ENCODE data around the gene LAD1.
A peak's percentile ranks its signal among the peaks of the same experiment; 100 is the strongest.

LAD1 gene

DNA sequence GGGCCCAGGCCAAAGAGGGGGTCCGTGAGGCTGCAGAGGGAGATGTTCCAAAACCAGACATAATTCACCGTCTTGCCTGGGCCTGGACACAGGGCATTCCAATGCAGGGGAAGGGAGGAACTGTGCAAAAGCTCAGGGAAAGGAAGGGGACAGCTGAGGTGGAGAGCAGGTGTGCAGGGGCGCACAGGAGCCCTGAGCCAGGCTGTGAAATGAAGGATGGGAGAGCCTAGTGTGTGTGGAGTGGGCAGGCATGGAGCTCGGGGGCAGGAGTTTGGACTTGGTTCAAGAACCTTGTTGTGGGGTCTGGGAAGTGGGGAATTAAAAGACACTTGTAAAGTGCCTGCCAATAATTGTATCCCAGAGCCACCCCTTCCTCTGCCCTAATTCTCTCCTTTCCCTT, 20.1 kb upstream of the LAD1 start:
- DNase-seq (ENCODE audit: low read depth), result no peak
- H3K4me3 ChIP-seq (ENCODE audit: low read length), result no peak overlapping the region
- TF ChIP-seq, protein P1, sequence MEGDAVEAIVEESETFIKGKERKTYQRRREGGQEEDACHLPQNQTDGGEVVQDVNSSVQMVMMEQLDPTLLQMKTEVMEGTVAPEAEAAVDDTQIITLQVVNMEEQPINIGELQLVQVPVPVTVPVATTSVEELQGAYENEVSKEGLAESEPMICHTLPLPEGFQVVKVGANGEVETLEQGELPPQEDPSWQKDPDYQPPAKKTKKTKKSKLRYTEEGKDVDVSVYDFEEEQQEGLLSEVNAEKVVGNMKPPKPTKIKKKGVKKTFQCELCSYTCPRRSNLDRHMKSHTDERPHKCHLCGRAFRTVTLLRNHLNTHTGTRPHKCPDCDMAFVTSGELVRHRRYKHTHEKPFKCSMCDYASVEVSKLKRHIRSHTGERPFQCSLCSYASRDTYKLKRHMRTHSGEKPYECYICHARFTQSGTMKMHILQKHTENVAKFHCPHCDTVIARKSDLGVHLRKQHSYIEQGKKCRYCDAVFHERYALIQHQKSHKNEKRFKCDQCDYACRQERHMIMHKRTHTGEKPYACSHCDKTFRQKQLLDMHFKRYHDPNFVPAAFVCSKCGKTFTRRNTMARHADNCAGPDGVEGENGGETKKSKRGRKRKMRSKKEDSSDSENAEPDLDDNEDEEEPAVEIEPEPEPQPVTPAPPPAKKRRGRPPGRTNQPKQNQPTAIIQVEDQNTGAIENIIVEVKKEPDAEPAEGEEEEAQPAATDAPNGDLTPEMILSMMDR (conservative IDR thresholded peaks at IDR 0.05; ENCODE audit: low read length), result no peak

DNA sequence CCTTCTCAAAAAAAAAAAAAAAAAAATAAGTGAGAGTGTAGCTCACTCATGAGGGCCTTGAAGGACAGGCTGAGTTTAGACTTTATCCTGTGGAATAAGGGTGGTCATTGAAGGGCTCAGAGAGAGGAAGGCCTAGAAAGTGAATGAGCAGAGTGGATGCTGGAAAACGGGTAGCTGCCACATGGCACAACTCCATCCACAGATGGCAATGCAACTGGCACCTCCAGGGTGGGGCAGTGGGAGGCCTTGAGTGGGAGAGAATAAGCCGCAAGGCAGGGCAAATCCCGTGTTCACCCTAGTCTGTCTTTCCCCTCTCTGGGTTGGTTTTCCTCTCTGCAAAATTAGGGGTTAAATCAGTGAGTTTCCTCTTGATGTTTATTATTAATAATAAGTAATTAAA, 19.3 kb upstream of the LAD1 start:
- no peak overlapping the region for H3K4me3 ChIP-seq (ENCODE audit: low read length)
- TF ChIP-seq, protein P1 (conservative IDR thresholded peaks at IDR 0.05; ENCODE audit: low read length), result no peak
- no peak for DNase-seq (ENCODE audit: low read depth)

DNA sequence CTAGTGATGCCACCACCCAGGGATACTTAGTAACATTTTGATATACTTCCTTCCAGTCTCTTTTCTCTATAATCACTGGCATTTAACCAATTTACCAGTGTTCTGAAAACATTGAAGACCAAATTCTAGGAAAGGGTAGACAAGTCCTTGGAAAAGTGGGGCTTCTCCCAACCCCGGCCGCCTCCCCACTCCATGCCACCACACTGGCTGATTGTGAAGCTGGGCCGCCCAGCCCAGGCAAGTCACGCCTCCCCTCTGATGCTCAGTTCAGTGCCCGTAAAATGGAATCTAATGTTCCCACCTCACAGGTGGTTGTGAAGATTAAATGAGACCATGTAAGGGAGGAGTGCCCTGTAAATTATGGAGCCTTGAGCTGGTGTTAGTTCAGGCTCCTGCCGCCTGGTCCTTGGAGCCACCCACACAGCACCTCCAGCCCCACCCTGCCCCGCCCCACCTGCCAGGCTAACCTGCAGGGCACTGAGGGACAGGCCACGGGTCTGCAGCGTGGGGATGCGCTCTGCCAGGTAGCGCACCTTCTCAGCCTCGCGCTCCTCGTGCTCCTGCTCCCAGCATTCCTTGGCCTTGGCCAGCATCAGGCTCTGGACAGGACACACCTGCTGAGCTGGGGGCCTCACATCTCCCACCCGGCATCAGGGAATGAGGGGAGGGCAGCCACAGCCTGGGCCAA, 15.1 kb upstream of the LAD1 start:
- H3K4me3 ChIP-seq (ENCODE audit: low read length), result no peak overlapping the region
- TF ChIP-seq, protein P1 (conservative IDR thresholded peaks at IDR 0.05; ENCODE audit: low read length), result no peak
- DNase-seq (ENCODE audit: low read depth), result no peak

DNA sequence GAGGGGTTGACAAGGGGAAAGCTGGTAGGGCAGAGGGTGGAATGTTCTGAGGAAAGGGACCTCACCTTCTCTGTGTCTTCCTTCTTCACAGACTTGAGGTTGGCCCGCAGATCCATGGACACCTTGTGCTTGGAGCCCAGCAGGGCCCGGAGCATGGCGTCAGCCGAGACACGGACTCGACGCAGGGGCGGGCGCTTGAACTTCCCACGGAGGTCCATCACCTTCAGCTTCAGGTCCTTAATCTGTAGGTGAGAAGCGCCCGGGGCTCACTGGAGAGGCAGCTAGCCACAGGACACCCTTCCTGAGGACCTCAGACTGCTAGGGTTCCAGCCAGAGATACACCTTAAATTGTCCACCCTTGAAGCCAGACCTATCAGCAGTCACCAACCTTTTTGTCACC, 12.2 kb upstream of the LAD1 start:
- DNase-seq (ENCODE audit: low read depth), result no peak
- H3K4me3 ChIP-seq (ENCODE audit: low read length), result no peak overlapping the region
- TF ChIP-seq, protein P1 (conservative IDR thresholded peaks at IDR 0.05; ENCODE audit: low read length), result no peak

DNA sequence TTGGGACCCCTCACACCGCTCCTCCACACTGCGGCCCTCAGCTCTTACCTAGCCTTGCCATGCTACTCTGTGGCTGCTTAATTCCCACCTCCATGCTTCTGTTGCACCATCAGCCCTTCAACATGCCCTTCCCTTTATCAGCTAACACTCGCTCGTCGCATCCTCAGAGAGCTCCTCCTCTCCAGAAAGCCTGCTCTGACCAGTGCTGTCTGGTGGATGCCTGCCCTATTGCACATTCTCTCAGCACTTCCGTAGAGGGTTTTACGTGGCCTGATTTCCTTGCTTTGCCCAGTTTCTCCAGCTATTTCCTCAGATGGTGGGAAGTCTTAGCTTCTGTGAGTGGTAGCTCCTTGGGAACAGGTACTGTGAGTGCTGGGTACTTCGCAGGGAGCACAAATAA, 10.3 kb upstream of the LAD1 start:
- TF ChIP-seq, protein P1 (conservative IDR thresholded peaks at IDR 0.05; ENCODE audit: low read length), result no peak
- no peak overlapping the region for H3K4me3 ChIP-seq (ENCODE audit: low read length)
- DNase-seq (ENCODE audit: low read depth), result peak; percentile 8

DNA sequence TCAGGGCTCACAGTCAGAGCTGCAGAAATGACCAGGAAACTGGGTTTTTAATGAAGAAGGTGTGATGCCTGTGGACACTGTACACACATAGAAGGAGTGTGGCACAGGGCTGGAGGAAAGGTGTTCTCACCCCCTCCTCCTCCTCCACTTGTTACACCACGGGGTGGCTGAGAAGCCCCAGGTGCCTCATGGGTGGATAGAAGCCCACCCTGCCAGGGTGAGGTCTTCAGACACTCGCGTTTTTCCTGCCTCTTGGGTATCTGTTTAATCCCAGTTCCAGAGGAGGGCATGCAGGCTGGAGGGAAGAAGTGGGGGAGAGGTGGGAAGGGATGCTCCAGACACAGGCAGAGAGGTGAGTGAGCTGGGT, 9.7 kb upstream of the LAD1 start:
- no peak overlapping the region for H3K4me3 ChIP-seq (ENCODE audit: low read length)
- TF ChIP-seq, protein P1 (conservative IDR thresholded peaks at IDR 0.05; ENCODE audit: low read length), result no peak
- DNase-seq (ENCODE audit: low read depth), result no peak

DNA sequence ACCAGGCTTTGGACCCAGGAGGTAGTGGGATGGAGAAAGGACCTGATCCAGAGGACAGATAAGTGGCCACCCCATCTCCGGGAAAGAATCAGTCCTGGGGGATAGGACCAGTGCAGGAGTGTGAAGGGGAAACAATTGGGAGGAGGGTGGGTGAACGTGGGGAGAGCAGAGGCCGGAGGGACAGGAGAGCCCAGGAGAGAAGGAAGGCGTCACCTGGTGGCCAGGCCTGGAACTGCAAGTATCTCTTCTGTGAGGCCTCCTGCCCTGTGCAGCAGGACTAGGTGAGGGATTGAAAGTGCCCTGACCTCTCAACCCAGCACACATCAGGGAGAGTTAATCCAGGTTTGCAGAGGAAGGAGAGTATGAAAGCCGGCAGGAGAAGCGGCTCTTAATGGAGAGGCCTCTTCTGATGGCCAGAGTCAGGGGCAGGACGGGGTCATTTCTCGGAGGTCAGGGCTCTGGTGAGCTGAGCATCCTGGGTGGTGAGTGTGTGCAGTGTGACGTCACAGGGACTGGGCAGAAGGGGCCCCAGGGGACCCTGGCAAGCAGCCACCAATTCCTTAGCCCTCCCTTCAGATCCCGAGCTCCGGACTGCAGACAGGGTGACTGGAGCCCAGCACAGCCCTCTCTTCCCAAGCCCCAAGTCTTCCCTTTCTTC, 9.2 kb upstream of the LAD1 start:
- peak; percentile 63 for DNase-seq (ENCODE audit: low read depth)
- TF ChIP-seq, protein P1 (conservative IDR thresholded peaks at IDR 0.05; ENCODE audit: low read length), result peak; percentile 94
- H3K4me3 ChIP-seq (ENCODE audit: low read length), result no peak overlapping the region
